ENCODE measurements around the gene AHI1. TPM values are rescaled to one million over a fixed set of nuclear protein-coding genes. Genes with fewer than 3 reads are reported as not detected.

Gene AHI1
- total and polyA plus RNA-seq, 2 of the 13 experiments (the other 11 are each of a cell fraction or from before 2014, with no cell fraction given), result 7.2 to 18.6 TPM

DNA sequence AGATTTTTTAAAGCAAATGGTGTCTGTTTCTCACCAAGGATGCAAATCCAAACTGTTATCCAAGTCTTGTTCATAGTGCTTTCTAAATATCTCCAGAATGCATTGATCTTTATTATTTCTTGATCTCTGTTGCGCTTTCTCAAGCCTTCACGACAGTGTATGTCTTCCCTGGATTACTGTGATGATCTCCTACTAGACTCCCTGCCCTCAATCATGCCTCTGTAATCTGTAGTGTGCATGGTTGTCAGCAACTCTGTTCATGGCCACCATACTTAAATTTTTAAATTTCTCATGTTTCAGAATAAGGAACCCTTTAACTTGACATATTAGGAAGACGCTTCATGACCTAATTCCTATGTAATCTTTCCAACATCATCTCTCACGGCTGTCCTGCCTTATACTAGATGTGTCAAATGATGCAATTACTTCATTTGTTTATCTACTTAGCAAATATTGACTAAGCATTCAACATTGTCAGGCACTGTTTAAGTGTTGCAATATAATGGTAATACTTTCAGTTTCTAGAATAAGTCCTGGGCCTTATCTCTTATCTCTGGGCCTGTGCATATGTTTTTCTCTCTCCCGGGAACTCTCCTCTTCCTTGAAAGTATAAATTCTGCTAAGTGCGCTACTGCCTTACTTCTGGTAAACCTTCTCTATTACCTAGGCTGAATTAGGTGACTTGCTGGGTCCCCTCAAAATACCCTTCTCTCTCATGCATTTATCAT, 25.6 kb upstream of the AHI1 start (continued):
- TF ChIP-seq, protein P1, sequence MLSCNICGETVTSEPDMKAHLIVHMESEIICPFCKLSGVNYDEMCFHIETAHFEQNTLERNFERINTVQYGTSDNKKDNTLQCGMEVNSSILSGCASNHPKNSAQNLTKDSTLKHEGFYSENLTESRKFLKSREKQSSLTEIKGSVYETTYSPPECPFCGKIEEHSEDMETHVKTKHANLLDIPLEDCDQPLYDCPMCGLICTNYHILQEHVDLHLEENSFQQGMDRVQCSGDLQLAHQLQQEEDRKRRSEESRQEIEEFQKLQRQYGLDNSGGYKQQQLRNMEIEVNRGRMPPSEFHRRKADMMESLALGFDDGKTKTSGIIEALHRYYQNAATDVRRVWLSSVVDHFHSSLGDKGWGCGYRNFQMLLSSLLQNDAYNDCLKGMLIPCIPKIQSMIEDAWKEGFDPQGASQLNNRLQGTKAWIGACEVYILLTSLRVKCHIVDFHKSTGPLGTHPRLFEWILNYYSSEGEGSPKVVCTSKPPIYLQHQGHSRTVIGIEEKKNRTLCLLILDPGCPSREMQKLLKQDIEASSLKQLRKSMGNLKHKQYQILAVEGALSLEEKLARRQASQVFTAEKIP (CRISPR knock-in tag; IDR thresholded peaks at IDR 0.05; ENCODE audit: borderline replicate concordance), result no peak
- TF ChIP-seq, protein P2, sequence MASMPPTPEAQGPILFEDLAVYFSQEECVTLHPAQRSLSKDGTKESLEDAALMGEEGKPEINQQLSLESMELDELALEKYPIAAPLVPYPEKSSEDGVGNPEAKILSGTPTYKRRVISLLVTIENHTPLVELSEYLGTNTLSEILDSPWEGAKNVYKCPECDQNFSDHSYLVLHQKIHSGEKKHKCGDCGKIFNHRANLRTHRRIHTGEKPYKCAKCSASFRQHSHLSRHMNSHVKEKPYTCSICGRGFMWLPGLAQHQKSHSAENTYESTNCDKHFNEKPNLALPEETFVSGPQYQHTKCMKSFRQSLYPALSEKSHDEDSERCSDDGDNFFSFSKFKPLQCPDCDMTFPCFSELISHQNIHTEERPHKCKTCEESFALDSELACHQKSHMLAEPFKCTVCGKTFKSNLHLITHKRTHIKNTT (CRISPR knock-in tag; IDR thresholded peaks at IDR 0.05), result no peak
- TF ChIP-seq ZEB1 (IDR thresholded peaks at IDR 0.05; ENCODE audit: insufficient replicate concordance, low read depth) (no peak), SP4 (CRISPR knock-in tag; IDR thresholded peaks at IDR 0.05) (no peak), ZFP90 (CRISPR knock-in tag; IDR thresholded peaks at IDR 0.05; ENCODE audit: borderline replicate concordance) (no peak), SATB2 (CRISPR knock-in tag; IDR thresholded peaks at IDR 0.05) (no peak), RXRB (CRISPR knock-in tag; IDR thresholded peaks at IDR 0.05; ENCODE audit: borderline replicate concordance) (0 out of 2 replicates have a peak, but pooled peaks have one; percentile 32), SMYD3 (CRISPR knock-in tag; IDR thresholded peaks at IDR 0.05) (no peak), REL (CRISPR knock-in tag; conservative IDR thresholded peaks at IDR 0.05) (no peak), ZNF274 (CRISPR knock-in tag; IDR thresholded peaks at IDR 0.05) (no peak), ZNF850 (CRISPR knock-in tag; conservative IDR thresholded peaks at IDR 0.05) (no peak), REXO4 (CRISPR knock-in tag; IDR thresholded peaks at IDR 0.05; ENCODE audit: borderline replicate concordance) (no peak), RBM22 (optimal IDR thresholded peaks at IDR 0.05; ENCODE audit: low read length) (no peak), ZFP41 (CRISPR knock-in tag; IDR thresholded peaks at IDR 0.05; ENCODE audit: borderline replicate concordance) (no peak)
- TF ChIP-seq, protein P3, sequence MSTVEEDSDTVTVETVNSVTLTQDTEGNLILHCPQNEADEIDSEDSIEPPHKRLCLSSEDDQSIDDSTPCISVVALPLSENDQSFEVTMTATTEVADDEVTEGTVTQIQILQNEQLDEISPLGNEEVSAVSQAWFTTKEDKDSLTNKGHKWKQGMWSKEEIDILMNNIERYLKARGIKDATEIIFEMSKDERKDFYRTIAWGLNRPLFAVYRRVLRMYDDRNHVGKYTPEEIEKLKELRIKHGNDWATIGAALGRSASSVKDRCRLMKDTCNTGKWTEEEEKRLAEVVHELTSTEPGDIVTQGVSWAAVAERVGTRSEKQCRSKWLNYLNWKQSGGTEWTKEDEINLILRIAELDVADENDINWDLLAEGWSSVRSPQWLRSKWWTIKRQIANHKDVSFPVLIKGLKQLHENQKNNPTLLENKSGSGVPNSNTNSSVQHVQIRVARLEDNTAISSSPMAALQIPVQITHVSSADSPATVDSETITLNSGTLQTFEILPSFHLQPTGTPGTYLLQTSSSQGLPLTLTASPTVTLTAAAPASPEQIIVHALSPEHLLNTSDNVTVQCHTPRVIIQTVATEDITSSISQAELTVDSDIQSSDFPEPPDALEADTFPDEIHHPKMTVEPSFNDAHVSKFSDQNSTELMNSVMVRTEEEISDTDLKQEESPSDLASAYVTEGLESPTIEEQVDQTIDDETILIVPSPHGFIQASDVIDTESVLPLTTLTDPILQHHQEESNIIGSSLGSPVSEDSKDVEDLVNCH (CRISPR knock-in tag; IDR thresholded peaks at IDR 0.05), result no peak
- TF ChIP-seq, protein P4, sequence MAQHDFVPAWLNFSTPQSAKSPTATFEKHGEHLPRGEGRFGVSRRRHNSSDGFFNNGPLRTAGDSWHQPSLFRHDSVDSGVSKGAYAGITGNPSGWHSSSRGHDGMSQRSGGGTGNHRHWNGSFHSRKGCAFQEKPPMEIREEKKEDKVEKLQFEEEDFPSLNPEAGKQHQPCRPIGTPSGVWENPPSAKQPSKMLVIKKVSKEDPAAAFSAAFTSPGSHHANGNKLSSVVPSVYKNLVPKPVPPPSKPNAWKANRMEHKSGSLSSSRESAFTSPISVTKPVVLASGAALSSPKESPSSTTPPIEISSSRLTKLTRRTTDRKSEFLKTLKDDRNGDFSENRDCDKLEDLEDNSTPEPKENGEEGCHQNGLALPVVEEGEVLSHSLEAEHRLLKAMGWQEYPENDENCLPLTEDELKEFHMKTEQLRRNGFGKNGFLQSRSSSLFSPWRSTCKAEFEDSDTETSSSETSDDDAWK (CRISPR knock-in tag; IDR thresholded peaks at IDR 0.05), result no peak
- TF ChIP-seq, protein P5, sequence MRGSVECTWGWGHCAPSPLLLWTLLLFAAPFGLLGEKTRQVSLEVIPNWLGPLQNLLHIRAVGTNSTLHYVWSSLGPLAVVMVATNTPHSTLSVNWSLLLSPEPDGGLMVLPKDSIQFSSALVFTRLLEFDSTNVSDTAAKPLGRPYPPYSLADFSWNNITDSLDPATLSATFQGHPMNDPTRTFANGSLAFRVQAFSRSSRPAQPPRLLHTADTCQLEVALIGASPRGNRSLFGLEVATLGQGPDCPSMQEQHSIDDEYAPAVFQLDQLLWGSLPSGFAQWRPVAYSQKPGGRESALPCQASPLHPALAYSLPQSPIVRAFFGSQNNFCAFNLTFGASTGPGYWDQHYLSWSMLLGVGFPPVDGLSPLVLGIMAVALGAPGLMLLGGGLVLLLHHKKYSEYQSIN (CRISPR knock-in tag; IDR thresholded peaks at IDR 0.05; ENCODE audit: borderline replicate concordance), result no peak
- TF ChIP-seq, protein P6, sequence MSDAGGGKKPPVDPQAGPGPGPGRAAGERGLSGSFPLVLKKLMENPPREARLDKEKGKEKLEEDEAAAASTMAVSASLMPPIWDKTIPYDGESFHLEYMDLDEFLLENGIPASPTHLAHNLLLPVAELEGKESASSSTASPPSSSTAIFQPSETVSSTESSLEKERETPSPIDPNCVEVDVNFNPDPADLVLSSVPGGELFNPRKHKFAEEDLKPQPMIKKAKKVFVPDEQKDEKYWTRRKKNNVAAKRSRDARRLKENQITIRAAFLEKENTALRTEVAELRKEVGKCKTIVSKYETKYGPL (CRISPR knock-in tag; IDR thresholded peaks at IDR 0.05), result no peak
- TF ChIP-seq, protein P7, sequence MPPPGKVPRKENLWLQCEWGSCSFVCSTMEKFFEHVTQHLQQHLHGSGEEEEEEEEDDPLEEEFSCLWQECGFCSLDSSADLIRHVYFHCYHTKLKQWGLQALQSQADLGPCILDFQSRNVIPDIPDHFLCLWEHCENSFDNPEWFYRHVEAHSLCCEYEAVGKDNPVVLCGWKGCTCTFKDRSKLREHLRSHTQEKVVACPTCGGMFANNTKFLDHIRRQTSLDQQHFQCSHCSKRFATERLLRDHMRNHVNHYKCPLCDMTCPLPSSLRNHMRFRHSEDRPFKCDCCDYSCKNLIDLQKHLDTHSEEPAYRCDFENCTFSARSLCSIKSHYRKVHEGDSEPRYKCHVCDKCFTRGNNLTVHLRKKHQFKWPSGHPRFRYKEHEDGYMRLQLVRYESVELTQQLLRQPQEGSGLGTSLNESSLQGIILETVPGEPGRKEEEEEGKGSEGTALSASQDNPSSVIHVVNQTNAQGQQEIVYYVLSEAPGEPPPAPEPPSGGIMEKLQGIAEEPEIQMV (CRISPR knock-in tag; IDR thresholded peaks at IDR 0.05; ENCODE audit: low read depth), result no peak
